Measurements from ENCODE around the gene PIP4K2A.

Gene PIP4K2A

DNA sequence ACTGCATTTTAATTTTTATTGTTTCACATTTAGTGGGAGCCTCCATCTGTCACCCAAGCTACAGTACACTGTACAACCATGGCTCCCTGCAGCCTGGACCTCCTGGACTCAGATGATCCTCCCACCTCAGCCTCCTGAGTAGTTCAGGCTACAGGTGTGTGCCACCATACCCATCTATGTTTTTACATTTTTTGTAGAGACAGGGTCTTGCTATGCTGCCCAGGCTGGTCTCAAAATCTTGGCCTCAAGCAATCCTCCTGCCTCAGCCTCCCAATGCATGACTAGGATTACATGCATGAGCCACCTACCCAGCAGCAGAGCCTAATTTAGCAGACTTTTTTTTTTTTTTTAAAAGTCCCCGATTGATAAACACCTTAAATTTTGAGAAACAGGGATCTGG, 5.6 kb downstream of the PIP4K2A start:
- Histone ChIP-seq H3K9ac (ENCODE audit: low read depth, low read length) (no peak overlapping the region), H3K4me3 (ENCODE audit: low read length) (no peak overlapping the region), H3K36me3 (ENCODE audit: insufficient read depth, low read length) (no peaks in the 10 kb centered on the region), H3K27me3 (ENCODE audit: insufficient read depth, low read length) (peaks cover 16% of the 10 kb centered on the region), H3K9me3 (ENCODE audit: insufficient read depth, low read depth, low read length) (no peaks in the 10 kb centered on the region), H3K4me1 (ENCODE audit: insufficient read depth, low read length) (peaks cover 22% of the 10 kb centered on the region), H3K27ac (ENCODE audit: low read depth, low read length) (no peak overlapping the region)
- WGBS = 82% methylated on average over 1 of the region's 1 CpG

DNA sequence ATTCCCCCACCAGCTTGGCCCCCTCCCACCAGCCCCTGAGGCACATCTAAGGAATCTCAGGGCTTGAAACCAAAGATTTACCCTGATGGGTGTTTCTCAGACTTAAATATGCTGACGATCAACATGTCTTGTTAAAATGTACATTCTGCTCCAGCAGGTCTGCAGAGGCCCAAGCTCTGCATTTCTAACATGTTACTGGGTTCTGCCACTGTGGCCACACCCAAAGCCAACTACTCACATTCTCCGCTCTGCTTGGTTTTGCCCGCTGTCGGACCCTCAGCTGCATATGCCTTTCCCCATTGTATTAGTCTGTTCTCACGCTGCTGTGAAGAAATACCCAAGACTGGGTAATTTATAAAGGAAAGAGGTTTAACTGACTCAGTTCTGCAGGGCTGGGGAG, 8.9 kb downstream of the PIP4K2A start:
- Histone ChIP-seq H3K36me3 (ENCODE audit: insufficient read depth, low read length) (no peaks in the 10 kb centered on the region), H3K4me1 (ENCODE audit: insufficient read depth, low read length) (peaks cover 13% of the 10 kb centered on the region), H3K27ac (ENCODE audit: low read depth, low read length) (no peak overlapping the region), H3K9me3 (ENCODE audit: insufficient read depth, low read depth, low read length) (no peaks in the 10 kb centered on the region), H3K4me3 (ENCODE audit: low read length) (no peak overlapping the region), H3K9ac (ENCODE audit: low read depth, low read length) (no peak overlapping the region), H3K27me3 (ENCODE audit: insufficient read depth, low read length) (no peaks in the 10 kb centered on the region)
- 97% methylated on average over 5 of the region's 5 CpGs for WGBS

DNA sequence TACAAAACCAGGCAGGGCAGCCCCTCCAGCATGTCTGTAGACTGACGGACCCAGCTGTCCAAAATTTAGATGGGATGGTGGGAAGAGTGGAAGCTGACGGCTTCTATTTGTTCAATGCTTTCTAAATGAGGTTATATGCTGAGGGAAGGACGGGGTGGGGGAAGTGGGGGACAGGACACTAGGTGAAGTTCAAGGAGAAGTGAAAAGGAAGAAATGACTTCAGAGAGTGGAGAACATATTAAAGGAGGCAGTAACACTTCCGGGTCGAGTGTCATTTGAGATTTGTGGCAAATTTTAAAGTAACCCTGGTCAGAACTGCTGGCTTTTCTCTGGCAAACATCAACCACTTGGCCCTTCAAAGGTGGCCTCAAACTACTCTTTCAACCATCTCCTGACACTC, 9.4 kb downstream of the PIP4K2A start:
- H3K4me3 ChIP-seq (ENCODE audit: low read length) = no peak overlapping the region
- no peaks in the 10 kb centered on the region for H3K27me3 ChIP-seq (ENCODE audit: insufficient read depth, low read length)
- no peaks in the 10 kb centered on the region for H3K36me3 ChIP-seq (ENCODE audit: insufficient read depth, low read length)
- peaks cover 18% of the 10 kb centered on the region for H3K4me1 ChIP-seq (ENCODE audit: insufficient read depth, low read length)
- H3K9me3 ChIP-seq (ENCODE audit: insufficient read depth, low read depth, low read length) = no peaks in the 10 kb centered on the region
- no peak overlapping the region for H3K27ac ChIP-seq (ENCODE audit: low read depth, low read length)
- H3K9ac ChIP-seq (ENCODE audit: low read depth, low read length) = no peak overlapping the region
- 94% methylated on average over 5 of the region's 5 CpGs for WGBS

DNA sequence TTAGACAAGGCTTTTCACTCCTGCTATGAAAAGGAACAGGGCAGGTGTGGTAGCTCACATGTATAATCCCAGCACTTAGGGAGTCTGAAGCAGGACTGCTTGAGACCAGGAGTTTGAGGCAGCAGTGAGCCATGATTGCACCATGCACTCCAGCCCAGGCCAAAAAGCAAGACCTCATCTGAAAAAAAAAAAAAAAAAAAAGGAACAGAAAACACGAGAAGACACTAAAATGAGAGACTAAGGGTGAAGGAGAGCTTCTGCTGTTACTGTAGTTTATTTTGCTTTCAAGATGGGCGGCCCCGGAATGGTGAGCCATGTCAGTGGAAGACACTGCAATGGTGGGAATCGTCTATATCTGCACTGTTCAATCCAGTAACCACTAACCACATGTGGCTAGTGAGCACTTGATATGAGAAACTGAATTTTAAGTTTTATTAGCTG, 9.9 kb downstream of the PIP4K2A start:
- Histone ChIP-seq H3K9ac (ENCODE audit: low read depth, low read length) (no peak overlapping the region), H3K27ac (ENCODE audit: low read depth, low read length) (no peak overlapping the region)
- 92% methylated on average over 4 of the region's 4 CpGs for WGBS

DNA sequence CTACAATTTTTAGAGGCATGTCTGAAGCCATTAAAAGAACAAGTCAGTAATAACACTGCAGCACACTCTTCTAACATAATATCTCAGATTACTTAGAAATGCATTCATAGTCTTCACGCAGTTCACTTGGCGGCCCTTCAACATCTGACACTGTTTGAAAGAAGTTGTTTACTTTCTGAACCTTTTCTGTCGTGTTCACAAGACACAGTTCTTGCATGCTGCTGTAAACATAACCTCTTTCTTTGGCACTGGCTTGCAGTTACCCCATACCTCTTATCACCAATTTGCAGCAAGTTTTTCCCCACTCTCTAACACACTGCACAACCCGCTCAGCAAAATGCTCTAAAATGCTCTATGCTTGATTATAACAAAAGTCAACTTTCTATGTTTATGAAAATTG, 12.0 kb downstream of the PIP4K2A start:
- H3K9me3 ChIP-seq (ENCODE audit: insufficient read depth, low read depth, low read length) = no peaks in the 10 kb centered on the region
- no peak overlapping the region for H3K4me3 ChIP-seq (ENCODE audit: low read length)
- H3K27ac ChIP-seq (ENCODE audit: low read depth, low read length) = no peak overlapping the region
- peaks cover 19% of the 10 kb centered on the region for H3K4me1 ChIP-seq (ENCODE audit: insufficient read depth, low read length)
- 93% methylated on average over 4 of the region's 4 CpGs for WGBS
- H3K27me3 ChIP-seq (ENCODE audit: insufficient read depth, low read length) = no peaks in the 10 kb centered on the region
- H3K9ac ChIP-seq (ENCODE audit: low read depth, low read length) = no peak overlapping the region
- H3K36me3 ChIP-seq (ENCODE audit: insufficient read depth, low read length) = no peaks in the 10 kb centered on the region

More for the DNA sequence above, 9.9 kb downstream of the PIP4K2A start:
- Histone ChIP-seq H3K9me3 (ENCODE audit: insufficient read depth, low read depth, low read length) (no peaks in the 10 kb centered on the region), H3K4me1 (ENCODE audit: insufficient read depth, low read length) (peaks cover 19% of the 10 kb centered on the region), H3K27me3 (ENCODE audit: insufficient read depth, low read length) (no peaks in the 10 kb centered on the region), H3K36me3 (ENCODE audit: insufficient read depth, low read length) (no peaks in the 10 kb centered on the region), H3K4me3 (ENCODE audit: low read length) (no peak overlapping the region)

DNA sequence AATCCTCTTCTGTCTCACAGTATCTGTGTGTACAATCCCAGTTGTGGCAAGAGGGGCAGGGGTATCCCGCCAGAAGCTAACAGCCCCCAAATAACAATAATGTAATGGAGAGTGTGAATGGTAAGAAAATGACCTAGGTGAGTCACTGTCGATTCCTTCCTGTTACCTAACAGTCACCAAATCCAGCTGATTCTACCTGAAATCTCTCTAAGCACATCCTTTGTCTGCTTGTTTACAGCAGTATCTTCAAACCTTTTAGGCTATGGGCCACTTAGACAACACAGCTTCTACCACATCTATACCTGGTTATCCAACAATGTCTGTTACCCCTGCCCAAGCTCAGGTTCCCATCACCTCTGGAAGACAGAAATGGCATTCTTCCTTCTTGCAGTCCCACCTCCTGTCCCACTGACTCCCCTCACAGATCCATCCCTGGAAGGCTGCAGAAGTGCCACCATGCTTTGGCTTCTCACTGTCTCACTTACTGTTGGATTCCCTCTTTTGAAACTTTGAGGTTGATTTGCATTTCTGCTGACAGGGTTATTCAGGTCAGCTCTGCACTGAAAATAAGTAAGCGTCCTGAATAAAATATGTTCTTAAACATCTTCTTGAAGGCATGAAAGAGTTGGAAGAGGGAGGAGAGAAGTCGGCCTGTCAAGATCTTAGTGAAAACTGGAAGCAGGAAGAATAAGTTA, 13.1 kb downstream of the PIP4K2A start:
- 89% methylated on average over 3 of the region's 4 CpGs for WGBS
- peaks cover 22% of the 10 kb centered on the region for H3K4me1 ChIP-seq (ENCODE audit: insufficient read depth, low read length)
- H3K27ac ChIP-seq (ENCODE audit: low read depth, low read length) = no peak overlapping the region
- no peak overlapping the region for H3K9ac ChIP-seq (ENCODE audit: low read depth, low read length)
- no peaks in the 10 kb centered on the region for H3K27me3 ChIP-seq (ENCODE audit: insufficient read depth, low read length)
- no peaks in the 10 kb centered on the region for H3K36me3 ChIP-seq (ENCODE audit: insufficient read depth, low read length)
- no peaks in the 10 kb centered on the region for H3K9me3 ChIP-seq (ENCODE audit: insufficient read depth, low read depth, low read length)
- no peak overlapping the region for H3K4me3 ChIP-seq (ENCODE audit: low read length)

DNA sequence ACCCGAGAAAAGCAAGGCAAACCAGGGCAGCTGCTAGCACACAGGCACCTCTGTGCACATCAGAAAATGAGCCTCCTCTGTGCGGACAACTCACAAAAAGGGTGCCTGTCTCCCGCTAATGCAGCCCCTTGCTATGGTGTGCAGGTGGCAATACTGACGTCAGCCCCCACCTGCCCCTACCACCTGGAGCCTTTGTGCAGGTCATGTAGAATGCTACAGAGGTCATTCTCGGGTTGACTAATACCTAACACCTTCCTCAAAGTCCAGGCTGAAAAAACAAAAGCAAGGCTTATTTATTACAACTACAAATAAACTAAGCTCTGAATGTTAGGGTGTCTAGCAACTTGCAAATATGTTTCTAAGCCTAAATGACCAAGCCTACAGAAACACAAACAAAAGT, 13.9 kb downstream of the PIP4K2A start:
- 87% methylated on average over 5 of the region's 5 CpGs for WGBS

DNA sequence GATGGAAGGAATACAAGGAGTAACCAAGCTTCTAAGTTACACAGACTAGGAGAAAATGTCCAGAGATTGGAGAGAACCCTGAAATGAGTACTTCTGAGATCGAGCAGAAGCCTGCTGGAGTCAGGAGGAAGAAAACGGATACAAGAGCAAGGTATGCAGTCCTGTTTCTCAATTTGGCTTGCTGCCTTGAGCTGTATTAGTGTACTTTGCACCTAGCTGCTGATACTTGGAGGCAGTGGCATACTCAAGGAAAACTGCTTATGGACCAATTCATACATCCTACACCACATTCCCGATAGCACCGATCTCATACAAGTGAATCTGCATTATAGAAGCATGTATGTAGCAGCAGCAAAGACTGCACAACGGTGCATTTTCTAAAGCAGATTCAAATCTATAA, 14.4 kb downstream of the PIP4K2A start:
- Histone ChIP-seq H3K9me3 (ENCODE audit: insufficient read depth, low read depth, low read length) (no peaks in the 10 kb centered on the region), H3K36me3 (ENCODE audit: insufficient read depth, low read length) (no peaks in the 10 kb centered on the region), H3K9ac (ENCODE audit: low read depth, low read length) (no peak overlapping the region), H3K27me3 (ENCODE audit: insufficient read depth, low read length) (no peaks in the 10 kb centered on the region), H3K27ac (ENCODE audit: low read depth, low read length) (no peak overlapping the region), H3K4me3 (ENCODE audit: low read length) (no peak overlapping the region), H3K4me1 (ENCODE audit: insufficient read depth, low read length) (peaks cover 22% of the 10 kb centered on the region)
- WGBS = 90% methylated on average over 5 of the region's 5 CpGs

More for the DNA sequence above, 13.9 kb downstream of the PIP4K2A start:
- H3K4me1 ChIP-seq (ENCODE audit: insufficient read depth, low read length) = peaks cover 22% of the 10 kb centered on the region
- no peaks in the 10 kb centered on the region for H3K9me3 ChIP-seq (ENCODE audit: insufficient read depth, low read depth, low read length)
- no peak overlapping the region for H3K9ac ChIP-seq (ENCODE audit: low read depth, low read length)
- H3K36me3 ChIP-seq (ENCODE audit: insufficient read depth, low read length) = no peaks in the 10 kb centered on the region
- H3K27ac ChIP-seq (ENCODE audit: low read depth, low read length) = no peak overlapping the region
- H3K27me3 ChIP-seq (ENCODE audit: insufficient read depth, low read length) = no peaks in the 10 kb centered on the region
- no peak overlapping the region for H3K4me3 ChIP-seq (ENCODE audit: low read length)

DNA sequence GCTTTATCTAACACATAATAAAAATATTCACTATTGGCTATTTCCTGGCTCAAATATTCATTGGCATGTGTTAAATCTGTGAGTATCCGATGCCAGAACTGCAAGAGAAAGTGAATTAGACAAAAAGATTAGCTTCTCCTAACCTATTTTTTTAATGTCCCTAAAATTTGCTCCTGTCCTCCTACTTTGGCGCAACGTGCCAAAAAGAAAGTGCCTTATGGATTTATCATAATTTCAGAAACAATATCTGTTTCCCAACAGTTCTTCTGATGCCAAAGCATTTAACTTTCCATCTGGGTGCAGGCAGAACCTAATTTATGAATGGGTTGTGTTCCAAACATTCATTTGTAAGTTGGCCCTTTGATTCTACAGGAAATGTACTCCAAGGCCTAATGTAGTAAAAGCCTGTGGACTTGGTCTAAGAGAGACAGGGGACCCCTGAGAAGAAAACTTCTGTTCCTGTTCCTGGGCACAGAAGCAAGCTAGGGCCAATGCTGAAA, 15.4 kb downstream of the PIP4K2A start:
- 94% methylated on average over 3 of the region's 3 CpGs for WGBS
- no peaks in the 10 kb centered on the region for H3K27me3 ChIP-seq (ENCODE audit: insufficient read depth, low read length)
- no peak overlapping the region for H3K9ac ChIP-seq (ENCODE audit: low read depth, low read length)
- 0 out of 2 replicates have a peak, but pooled peaks cover 2% of the 10 kb centered on the region for H3K9me3 ChIP-seq (ENCODE audit: insufficient read depth, low read depth, low read length)
- H3K36me3 ChIP-seq (ENCODE audit: insufficient read depth, low read length) = no peaks in the 10 kb centered on the region
- peaks cover 22% of the 10 kb centered on the region for H3K4me1 ChIP-seq (ENCODE audit: insufficient read depth, low read length)
- H3K4me3 ChIP-seq (ENCODE audit: low read length) = no peak overlapping the region
- no peak overlapping the region for H3K27ac ChIP-seq (ENCODE audit: low read depth, low read length)

DNA sequence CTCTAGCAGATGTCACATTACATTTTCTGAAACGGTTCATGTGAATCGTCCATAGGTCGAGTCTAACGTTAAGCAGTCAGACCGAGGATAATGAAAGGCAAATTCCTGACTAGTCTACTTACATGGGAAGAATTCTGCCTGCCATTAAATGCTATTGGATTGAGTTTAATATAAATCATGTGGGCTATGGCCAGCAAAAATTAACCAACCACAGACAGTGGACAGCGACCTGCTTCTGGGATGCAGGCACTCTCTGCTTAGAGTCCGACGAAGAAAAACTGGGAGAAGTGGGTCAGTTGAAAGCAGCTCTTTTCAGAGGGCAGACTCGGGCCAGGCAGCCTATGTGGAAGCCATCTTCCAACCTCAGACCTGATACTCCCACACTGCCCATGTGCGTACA, 16.6 kb downstream of the PIP4K2A start:
- Histone ChIP-seq H3K27me3 (ENCODE audit: insufficient read depth, low read length) (no peaks in the 10 kb centered on the region), H3K36me3 (ENCODE audit: insufficient read depth, low read length) (peaks cover under 1% of the 10 kb centered on the region; the same call in 1 of the 2 replicates), H3K27ac (ENCODE audit: low read depth, low read length) (no peak overlapping the region), H3K9ac (ENCODE audit: low read depth, low read length) (no peak overlapping the region), H3K4me3 (ENCODE audit: low read length) (no peak overlapping the region), H3K9me3 (ENCODE audit: insufficient read depth, low read depth, low read length) (peaks cover 8% of the 10 kb centered on the region), H3K4me1 (ENCODE audit: insufficient read depth, low read length) (peaks cover 22% of the 10 kb centered on the region)
- 93% methylated on average over 10 of the region's 10 CpGs for WGBS

DNA sequence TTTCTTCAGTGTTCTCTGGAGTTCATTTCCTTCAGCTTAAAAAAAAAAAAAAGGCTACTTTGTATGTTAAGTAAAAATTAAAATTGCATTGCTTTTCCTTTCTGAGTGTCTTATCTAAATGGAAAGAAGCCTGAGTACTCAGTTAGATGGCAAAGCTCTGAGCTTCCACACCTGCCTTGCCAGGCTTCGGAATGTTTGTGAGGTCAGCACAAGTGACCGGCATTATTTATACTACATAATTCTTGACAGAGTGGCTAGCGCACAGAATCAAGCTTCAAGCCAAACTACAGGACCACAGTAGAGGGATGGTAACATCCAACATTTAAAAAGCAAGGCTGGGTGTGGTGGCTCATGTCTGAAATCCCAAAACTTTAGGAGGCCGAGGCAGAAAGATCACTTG, 17.3 kb downstream of the PIP4K2A start:
- peaks cover 22% of the 10 kb centered on the region for H3K4me1 ChIP-seq (ENCODE audit: insufficient read depth, low read length)
- peaks cover 15% of the 10 kb centered on the region for H3K9me3 ChIP-seq (ENCODE audit: insufficient read depth, low read depth, low read length)
- no peak overlapping the region for H3K27ac ChIP-seq (ENCODE audit: low read depth, low read length)
- H3K4me3 ChIP-seq (ENCODE audit: low read length) = no peak overlapping the region
- no peak overlapping the region for H3K9ac ChIP-seq (ENCODE audit: low read depth, low read length)
- H3K27me3 ChIP-seq (ENCODE audit: insufficient read depth, low read length) = no peaks in the 10 kb centered on the region
- 95% methylated on average over 4 of the region's 4 CpGs for WGBS
- H3K36me3 ChIP-seq (ENCODE audit: insufficient read depth, low read length) = peaks cover 6% of the 10 kb centered on the region; the same call in 1 of the 2 replicates
